Chondrocyte (in vitro differentiated cells): ENCODE measurements around the gene SPATS2. TPM values are rescaled to one million over a fixed set of nuclear protein-coding genes. Genes with fewer than 3 reads are reported as not detected.

Source experiments
- DNase-seq: peaks from one replicate; pipeline ENCODE4 v3.0.0; 2021; ENCODE audit warnings: mixed read lengths, low spot score
- H3K27ac Mint-ChIP-seq: one replicate; pipeline ENCODE4 v1.8.0; 2021; ENCODE audit warnings: mild to moderate bottlenecking, moderate library complexity, mixed read lengths; ENCODE audit not compliant: unreplicated experiment
- H3K27me3 Mint-ChIP-seq: 2 replicates; pipeline ENCODE4 v1.8.0; 2021; ENCODE audit warnings: low read depth, mixed read lengths
- H3K36me3 Mint-ChIP-seq: 2 replicates; pipeline ENCODE4 v1.8.0; 2021; ENCODE audit warnings: low read depth, mixed read lengths
- H3K4me1 Mint-ChIP-seq: 2 replicates; pipeline ENCODE4 v1.8.0; 2021; ENCODE audit warnings: low read depth, mild to moderate bottlenecking, mixed read lengths
- H3K4me3 Mint-ChIP-seq: one replicate; pipeline ENCODE4 v1.8.0; 2021; ENCODE audit warnings: mild to moderate bottlenecking, moderate library complexity, mixed read lengths; ENCODE audit not compliant: unreplicated experiment
- H3K9me3 Mint-ChIP-seq: 2 replicates; pipeline ENCODE4 v1.8.0; 2021; ENCODE audit warnings: low read depth, mixed read lengths
- total RNA-seq: library from RNA; stranded (reverse); gene quantifications from 3 replicates; pipeline ENCODE4 v1.2.1, GENCODE V29; 2021
- TF ChIP-seq, protein P1 (sequence below): fragments of 200-600 bp; sonication (generic); IDR thresholded peaks from 2 replicates; pipeline ENCODE4 v1.5.0; 2021; ENCODE audit warnings: antibody characterized with exemption, mild to moderate bottlenecking, moderate library complexity

Gene SPATS2
- total RNA-seq, 1 donor from 2014 or later, result 24.2 TPM

DNA sequence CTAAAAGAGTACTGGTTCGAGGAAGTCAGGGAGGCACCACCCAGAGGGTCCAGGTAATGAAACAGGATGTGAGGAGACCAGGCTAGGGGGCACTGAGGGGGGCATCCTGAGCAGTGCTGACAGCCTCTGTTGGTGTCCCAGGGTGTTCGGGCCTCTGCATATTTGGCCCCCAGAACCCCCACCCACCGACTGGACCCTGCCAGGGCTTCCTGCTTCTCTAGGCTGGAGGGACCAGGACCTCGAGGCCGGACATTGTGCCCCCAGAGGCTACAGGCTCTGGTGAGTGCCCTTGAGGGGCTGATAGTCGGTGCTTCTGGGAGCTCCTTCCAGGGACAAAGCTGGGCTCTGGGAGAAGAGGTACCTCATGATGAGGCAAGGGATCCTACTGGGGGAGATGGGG, 41.7 kb upstream of the SPATS2 start:
- peaks cover 22% of the 10 kb centered on the region for H3K4me1 Mint-ChIP-seq
- H3K27me3 Mint-ChIP-seq, result no peaks in the 10 kb centered on the region
- H3K9me3 Mint-ChIP-seq, result no peaks in the 10 kb centered on the region
- peaks cover 2% of the 10 kb centered on the region for H3K36me3 Mint-ChIP-seq
- H3K4me3 Mint-ChIP-seq, result no peak overlapping the region
- TF ChIP-seq, protein P1, sequence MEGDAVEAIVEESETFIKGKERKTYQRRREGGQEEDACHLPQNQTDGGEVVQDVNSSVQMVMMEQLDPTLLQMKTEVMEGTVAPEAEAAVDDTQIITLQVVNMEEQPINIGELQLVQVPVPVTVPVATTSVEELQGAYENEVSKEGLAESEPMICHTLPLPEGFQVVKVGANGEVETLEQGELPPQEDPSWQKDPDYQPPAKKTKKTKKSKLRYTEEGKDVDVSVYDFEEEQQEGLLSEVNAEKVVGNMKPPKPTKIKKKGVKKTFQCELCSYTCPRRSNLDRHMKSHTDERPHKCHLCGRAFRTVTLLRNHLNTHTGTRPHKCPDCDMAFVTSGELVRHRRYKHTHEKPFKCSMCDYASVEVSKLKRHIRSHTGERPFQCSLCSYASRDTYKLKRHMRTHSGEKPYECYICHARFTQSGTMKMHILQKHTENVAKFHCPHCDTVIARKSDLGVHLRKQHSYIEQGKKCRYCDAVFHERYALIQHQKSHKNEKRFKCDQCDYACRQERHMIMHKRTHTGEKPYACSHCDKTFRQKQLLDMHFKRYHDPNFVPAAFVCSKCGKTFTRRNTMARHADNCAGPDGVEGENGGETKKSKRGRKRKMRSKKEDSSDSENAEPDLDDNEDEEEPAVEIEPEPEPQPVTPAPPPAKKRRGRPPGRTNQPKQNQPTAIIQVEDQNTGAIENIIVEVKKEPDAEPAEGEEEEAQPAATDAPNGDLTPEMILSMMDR, result no peak
- no peak overlapping the region for H3K27ac Mint-ChIP-seq
- DNase-seq, result no peak

DNA sequence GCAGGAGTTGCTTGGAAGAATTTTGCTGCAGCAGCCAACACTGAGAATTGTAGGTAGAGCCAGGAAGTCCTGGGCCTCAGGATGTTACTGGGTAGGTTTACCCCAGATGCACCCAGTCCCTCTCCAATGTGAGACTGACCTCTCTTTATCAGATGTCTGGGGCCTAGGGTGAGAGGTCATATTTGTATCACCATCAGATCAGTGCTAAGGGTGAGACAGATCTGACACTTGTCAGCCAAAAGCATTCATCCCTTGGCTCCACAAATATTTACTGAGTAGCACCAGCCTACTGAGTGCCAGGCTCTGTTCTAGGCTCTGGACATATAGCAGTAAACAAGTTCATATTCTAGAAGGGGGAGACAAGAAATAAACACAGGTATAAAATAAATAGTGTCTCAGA, 39.9 kb upstream of the SPATS2 start:
- H3K27me3 Mint-ChIP-seq, result no peaks in the 10 kb centered on the region
- DNase-seq, result no peak
- TF ChIP-seq, protein P1, result no peak
- H3K36me3 Mint-ChIP-seq, result peaks cover 2% of the 10 kb centered on the region
- H3K9me3 Mint-ChIP-seq, result no peaks in the 10 kb centered on the region
- H3K4me1 Mint-ChIP-seq, result peaks cover 17% of the 10 kb centered on the region
- H3K4me3 Mint-ChIP-seq, result no peak overlapping the region
- H3K27ac Mint-ChIP-seq, result no peak overlapping the region

DNA sequence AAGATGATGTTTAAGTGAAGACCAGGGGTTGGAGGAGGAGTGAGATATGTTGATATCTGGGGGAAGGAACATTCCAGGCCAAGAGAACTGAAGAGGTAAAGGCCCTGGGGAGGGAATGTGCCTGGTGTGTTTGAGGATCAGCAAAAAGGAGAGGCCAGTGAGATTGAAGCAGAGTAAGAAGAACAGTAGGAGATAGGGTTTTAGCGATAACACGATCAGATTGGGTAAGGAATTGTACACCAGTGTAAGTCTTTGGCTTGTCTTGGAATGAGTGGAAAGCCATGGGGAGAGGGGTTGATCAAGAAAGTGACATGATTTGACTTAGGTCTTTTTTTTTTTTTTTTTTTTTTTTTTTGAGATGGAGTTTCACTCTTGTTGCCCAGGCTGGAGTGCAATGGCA, 39.4 kb upstream of the SPATS2 start:
- H3K36me3 Mint-ChIP-seq, result peaks cover 2% of the 10 kb centered on the region
- no peak for DNase-seq
- H3K27ac Mint-ChIP-seq, result no peak overlapping the region
- peaks cover 16% of the 10 kb centered on the region for H3K4me1 Mint-ChIP-seq
- H3K4me3 Mint-ChIP-seq, result no peak overlapping the region
- H3K9me3 Mint-ChIP-seq, result no peaks in the 10 kb centered on the region
- no peaks in the 10 kb centered on the region for H3K27me3 Mint-ChIP-seq
- TF ChIP-seq, protein P1, result no peak

DNA sequence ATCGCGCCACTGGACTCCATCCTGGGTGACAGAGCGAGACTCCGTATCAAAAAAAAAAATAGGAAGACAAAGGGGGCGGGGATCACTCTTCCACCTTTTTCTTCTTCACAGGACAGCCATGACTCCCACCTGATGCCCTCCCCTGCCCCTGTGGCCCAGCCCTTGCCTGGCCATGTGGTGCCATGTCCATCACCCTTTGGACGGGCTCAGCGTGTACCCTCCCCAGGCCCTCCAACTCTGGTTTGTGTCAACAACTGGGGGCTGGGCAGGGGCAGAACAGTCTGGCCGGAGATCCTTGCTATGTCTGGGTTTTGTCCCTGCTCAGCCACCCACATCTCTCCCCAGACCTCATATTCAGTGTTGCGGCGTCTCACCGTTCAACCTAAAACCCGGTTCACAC, 38.4 kb upstream of the SPATS2 start:
- TF ChIP-seq, protein P1, result no peak
- Mint-ChIP-seq H3K27me3 (no peaks in the 10 kb centered on the region), H3K36me3 (peaks cover 2% of the 10 kb centered on the region), H3K27ac (no peak overlapping the region), H3K4me1 (peaks cover 7% of the 10 kb centered on the region), H3K9me3 (no peaks in the 10 kb centered on the region), H3K4me3 (no peak overlapping the region)
- no peak for DNase-seq

- H3K27me3 Mint-ChIP-seq, result no peaks in the 10 kb centered on the region
- no peak for DNase-seq
- H3K4me1 Mint-ChIP-seq, result peaks cover 3% of the 10 kb centered on the region
- TF ChIP-seq, protein P1, result no peak
- peaks cover 2% of the 10 kb centered on the region for H3K36me3 Mint-ChIP-seq
- no peak overlapping the region for H3K27ac Mint-ChIP-seq
- no peak overlapping the region for H3K4me3 Mint-ChIP-seq
- no peaks in the 10 kb centered on the region for H3K9me3 Mint-ChIP-seq
Observed at GRCh38 chr12:49330032-49330619, 37.1 kb upstream of the SPATS2 start.
